Motor neuron (in vitro differentiated cells): Measurements from ENCODE around the gene SYNJ1. TPM values are rescaled to one million over a fixed set of nuclear protein-coding genes. Genes with fewer than 3 reads are reported as not detected.
"Not testable (repeated sequence)": the region's sequence is repeated elsewhere in the genome, so short reads cannot be mapped to it uniquely, and the experiment has no call there.

Experiments used
- ATAC-seq, 8 experiments: fragments of 200-7000 bp; cut with Tn5 transposase; replicated peaks in 6 of 8; 2 replicates each; pipeline ENCODE4 v1.8.0; 2021; ENCODE audit warnings: mild to moderate bottlenecking in 8 of 8, moderate library complexity in 8 of 8
- H3K27ac ChIP-seq, 2 donors: fragments of 250-450 bp; sonication (Bioruptor Pico); 2 replicates each; pipeline ENCODE4 v1.9.0; 2021; ENCODE audit warnings: antibody characterized with exemption in 2 of 2, mild to moderate bottlenecking in 2 of 2, moderate library complexity in 1 of 2
- H3K4me1 ChIP-seq, 2 donors: fragments of 250-450 bp; sonication (Bioruptor Pico); replicated peaks in 1 of 2; 2 replicates each; pipeline ENCODE4 v1.6.1; 2021; ENCODE audit warnings: antibody characterized with exemption in 2 of 2, mild to moderate bottlenecking in 2 of 2, moderate library complexity in 1 of 2
- H3K4me3 ChIP-seq, 5 donors: fragments of 250-450 bp; sonication (Bioruptor Pico); 2 replicates each; pipeline ENCODE4 v1.9.0; 2021; ENCODE audit warnings: antibody characterized with exemption in 5 of 5, mild to moderate bottlenecking in 5 of 5, moderate library complexity in 4 of 5
- WGBS, 10 experiments: fragments of 450-650 bp; shearing (Covaris generic); methylation state at CpG; one replicate each; pipeline ENCODE4 v1.0.0; 2022; 5-methylcytosine and 5-hydroxymethylcytosine counted together
- in situ Hi-C, 9 experiments: fragments of 400-800 bp; cut with MboI; loops; one replicate each; pipeline ENCODE4 v1.15.0; 2021; ENCODE audit warnings: low sequenced_read_pairs in 9 of 9, low pct_unique_long_range_greater_than_20kb in 2 of 9; ENCODE audit not compliant: unreplicated experiment in 9 of 9
- total RNA-seq, 8 experiments: library from RNA; unstranded; fragments of 300-600 nt; gene quantifications; 2 replicates each; pipeline versions ENCODE4 v1.2.3 to v1.2.4, GENCODE V29; 2022

SYNJ1 gene
- total RNA-seq, 8 experiments from 2014 or later, result 5.1 to 22.7 (median 11.2) TPM

- ATAC-seq, result peak in 3 of 8 experiments; percentile 4 to 10 (median 7)
These were observed 114.8 kb downstream of the SYNJ1 start for GRCh38 chr21:32612999-32613337.

GRCh38 chr21:32612075-32612998 lies 115.5 kb downstream of the SYNJ1 start, which contains the start of gene CFAP298:
CFAP298 (minus strand) TSS chr21:32612377; CDS start chr21:32612243, 134 bp downstream.
- 0 to 2% (median 0%) methylated on average over 1 to 28 of the region's 81 CpGs; no CpG with 5 or more reads in 3 of the 10 experiments for WGBS, 10 experiments
- Histone ChIP-seq H3K27ac (peak within 1 kb of the TSS; percentile 76 to 94), H3K4me1 (peaks cover 4 to 7% of the 10 kb centered on the region in 2 donors), H3K4me3 (peak within 1 kb of the TSS; percentile 55 to 89 (median 70))
- in situ Hi-C loops, result loop anchor here in 1 of 9 experiments (25.0 kb wide), 1 partner anchor 200 kb away; the partner anchor contains the start of gene EVA1C
- ATAC-seq, result peak; percentile 89 to 97 (median 96)

More at GRCh38 chr21:32612999-32613337, 114.8 kb downstream of the SYNJ1 start:
- Histone ChIP-seq H3K4me3 (peak overlapping the region; percentile 55 to 89 (median 70)), H3K27ac (peak overlapping the region; percentile 76 to 94), H3K4me1 (peaks cover 4 to 7% of the 10 kb centered on the region in 2 donors)
- WGBS, 10 experiments, result 0 to 60% (median 3%) methylated on average over 2 to 13 of the region's 15 CpGs; no CpG with 5 or more reads in 3 of the 10 experiments
- in situ Hi-C loops, result loop anchor here in 1 of 9 experiments (25.0 kb wide), 1 partner anchor 201 kb away; the partner anchor contains the start of gene EVA1C

GRCh38 chr21:32611471-32611997 lies 116.3 kb downstream of the SYNJ1 start:
- Histone ChIP-seq H3K27ac (peak overlapping the region; percentile 76 to 94), H3K4me1 (peaks cover 4 to 7% of the 10 kb centered on the region in 2 donors), H3K4me3 (peak overlapping the region; percentile 55 to 89 (median 70))
- WGBS, 10 experiments, result 0 to 10% (median 0%) methylated on average over 1 to 12 of the region's 28 CpGs; no CpG with 5 or more reads in 5 of the 10 experiments
- ATAC-seq, result peak in 3 of 8 experiments; percentile 1 to 2 (median 1)
- in situ Hi-C loops, result loop anchor here in 1 of 9 experiments (25.0 kb wide), 1 partner anchor 199 kb away; the partner anchor contains the start of gene EVA1C

- 61 to 92% (median 80%) methylated on average over 1 to 14 of the region's 17 CpGs; no CpG with 5 or more reads in 1 of the 10 experiments for WGBS, 10 experiments
- H3K4me1 ChIP-seq, H3K27ac ChIP-seq, ATAC-seq: not testable (repeated sequence)
- in situ Hi-C loops, result loop anchor here in 1 of 9 experiments (25.0 kb wide), 1 partner anchor 199 kb away; the partner anchor contains the start of gene EVA1C
- peak overlapping the region; percentile 55 to 89 (median 70) for H3K4me3 ChIP-seq
These were observed 116.9 kb downstream of the SYNJ1 start for GRCh38 chr21:32610940-32611339.

GRCh38 chr21:32608851-32609250 lies 119.0 kb downstream of the SYNJ1 start:
- peaks cover 4 to 7% of the 10 kb centered on the region in 2 donors for H3K4me1 ChIP-seq
- H3K27ac ChIP-seq, result no peak overlapping the region
- in situ Hi-C loops, result loop anchor here in 2 of 9 experiments (10.0 to 25.0 kb wide), 2 partner anchors 197 to 204 kb away; partner anchors contain the start of gene EVA1C (in 1 of the 2)
- 71 to 100% (median 93%) methylated on average over 1 to 5 of the region's 5 CpGs for WGBS, 10 experiments
- H3K4me3 ChIP-seq, result no peak overlapping the region
- no peak for ATAC-seq

GRCh38 chr21:32605469-32605868 lies 122.3 kb downstream of the SYNJ1 start:
- H3K4me1 ChIP-seq, result no peaks in the 10 kb centered on the region
- WGBS, 10 experiments, result 80 to 100% (median 90%) methylated on average over 1 to 4 of the region's 8 CpGs; no CpG with 5 or more reads in 5 of the 10 experiments
- in situ Hi-C loops, result loop anchor here in 2 of 9 experiments (10.0 to 25.0 kb wide), 2 partner anchors 193 to 201 kb away; partner anchors contain the start of gene EVA1C (in 1 of the 2)
- no peak overlapping the region for H3K27ac ChIP-seq
- no peak for ATAC-seq
- no peak overlapping the region for H3K4me3 ChIP-seq

GRCh38 chr21:32604464-32604863 lies 123.3 kb downstream of the SYNJ1 start:
- Histone ChIP-seq H3K4me3 (no peak overlapping the region), H3K27ac (no peak overlapping the region), H3K4me1 (no peaks in the 10 kb centered on the region)
- in situ Hi-C loops, result loop anchor here in 2 of 9 experiments (10.0 to 25.0 kb wide), 2 partner anchors 192 to 200 kb away; partner anchors contain the start of gene EVA1C (in 1 of the 2)
- 33 to 100% (median 60%) methylated on average over 1 to 7 of the region's 8 CpGs for WGBS, 10 experiments
- no peak for ATAC-seq

GRCh38 chr21:32603131-32603530 lies 124.7 kb downstream of the SYNJ1 start:
- ATAC-seq, result no peak
- 60 to 100% (median 87%) methylated on average over 1 to 8 of the region's 8 CpGs; no CpG with 5 or more reads in 1 of the 10 experiments for WGBS, 10 experiments
- in situ Hi-C loops, result loop anchor here in 2 of 9 experiments (10.0 to 25.0 kb wide), 2 partner anchors 191 to 198 kb away; partner anchors contain the start of gene EVA1C (in 1 of the 2)
- Histone ChIP-seq H3K4me3 (no peak overlapping the region), H3K27ac (no peak overlapping the region), H3K4me1 (no peaks in the 10 kb centered on the region)

GRCh38 chr21:32602099-32602498 lies 125.7 kb downstream of the SYNJ1 start:
- in situ Hi-C loops, result loop anchor here in 2 of 9 experiments (10.0 to 25.0 kb wide), 2 partner anchors 190 to 197 kb away; partner anchors contain the start of gene EVA1C (in 1 of the 2)
- Histone ChIP-seq H3K4me3 (no peak overlapping the region), H3K4me1 (no peaks in the 10 kb centered on the region), H3K27ac (no peak overlapping the region)
- no peak for ATAC-seq
- 91 to 100% (median 99%) methylated on average over 1 to 6 of the region's 6 CpGs; no CpG with 5 or more reads in 4 of the 10 experiments for WGBS, 10 experiments

GRCh38 chr21:32599526-32599925 lies 128.3 kb downstream of the SYNJ1 start:
- Histone ChIP-seq H3K4me3 (no peak overlapping the region), H3K27ac (no peak overlapping the region), H3K4me1 (no peaks in the 10 kb centered on the region)
- 75 to 100% (median 94%) methylated on average over 1 to 6 of the region's 8 CpGs; no CpG with 5 or more reads in 2 of the 10 experiments for WGBS, 10 experiments
- ATAC-seq, result no peak
- in situ Hi-C loops, result loop anchor here in 3 of 9 experiments (25.0 kb wide), 1 partner anchor 187 kb away; the partner anchor contains the start of gene EVA1C (in 3 of the 3)

GRCh38 chr21:32599091-32599490 lies 128.7 kb downstream of the SYNJ1 start:
- no peak overlapping the region for H3K27ac ChIP-seq
- H3K4me1 ChIP-seq, result no peaks in the 10 kb centered on the region
- ATAC-seq, result peak in 1 of 8 experiments; percentile 75
- in situ Hi-C loops, result loop anchor here in 3 of 9 experiments (25.0 kb wide), 1 partner anchor 187 kb away; the partner anchor contains the start of gene EVA1C (in 3 of the 3)
- H3K4me3 ChIP-seq, result no peak overlapping the region
- WGBS, 10 experiments, result 58 to 100% (median 85%) methylated on average over 1 to 5 of the region's 5 CpGs; no CpG with 5 or more reads in 2 of the 10 experiments

GRCh38 chr21:32597205-32597604 lies 130.6 kb downstream of the SYNJ1 start:
- H3K27ac ChIP-seq, result no peak overlapping the region
- ATAC-seq, result peak in 4 of 8 experiments; percentile 31 to 91 (median 60)
- H3K4me3 ChIP-seq, result no peak overlapping the region
- peaks cover 0 to 4% of the 10 kb centered on the region in 2 donors for H3K4me1 ChIP-seq
- in situ Hi-C loops, result loop anchor here in 3 of 9 experiments (25.0 kb wide), 1 partner anchor 185 kb away; the partner anchor contains the start of gene EVA1C (in 3 of the 3)
- WGBS, 10 experiments, result 0 to 100% (median 76%) methylated on average over 1 to 5 of the region's 6 CpGs; no CpG with 5 or more reads in 1 of the 10 experiments
